Neuron (in vitro differentiated cells): ENCODE data around the gene IL18BP.

Experiments used
- H2AFZ ChIP-seq: one replicate; pipeline ENCODE4 v1.6.1; 2013; ENCODE audit warnings: low read depth, mild to moderate bottlenecking, inconsistent platforms, low read length, moderate library complexity
- H3K27me3 ChIP-seq: one replicate; pipeline ENCODE4 v1.6.1; 2013; ENCODE audit warnings: low read length; ENCODE audit not compliant: insufficient read depth
- H3K36me3 ChIP-seq: one replicate; pipeline ENCODE4 v1.6.1; 2013; ENCODE audit warnings: low read length; ENCODE audit not compliant: insufficient read depth
- H3K4me1 ChIP-seq: one replicate; pipeline ENCODE4 v1.6.1; 2013; ENCODE audit warnings: low read length; ENCODE audit not compliant: insufficient read depth
- H3K4me3 ChIP-seq: 2 replicates; pipeline ENCODE4 v1.5.1; 2013; ENCODE audit warnings: mild to moderate bottlenecking, low read length, moderate library complexity
- H3K9me3 ChIP-seq: one replicate; pipeline ENCODE4 v1.6.1; 2013; ENCODE audit warnings: low read length

IL18BP gene

GRCh38 chr11:72009156-72009555 is 10.4 kb downstream of the IL18BP start:
- Histone ChIP-seq H3K36me3 (peaks cover 97% of the 10 kb centered on the region), H3K4me3 (no peak overlapping the region), H2AFZ (no peak overlapping the region)

GRCh38 chr11:72010529-72011233 is 12.0 kb downstream of the IL18BP start:
- Histone ChIP-seq H3K9me3 (no peaks in the 10 kb centered on the region), H3K4me1 (no peaks in the 10 kb centered on the region), H2AFZ (no peak overlapping the region), H3K27me3 (no peaks in the 10 kb centered on the region), H3K4me3 (no peak overlapping the region), H3K36me3 (peaks cover 97% of the 10 kb centered on the region)

More at GRCh38 chr11:72009156-72009555, 10.4 kb downstream of the IL18BP start:
- H3K4me1 ChIP-seq, result no peaks in the 10 kb centered on the region
- H3K27me3 ChIP-seq, result no peaks in the 10 kb centered on the region
- no peaks in the 10 kb centered on the region for H3K9me3 ChIP-seq

- Histone ChIP-seq H2AFZ (no peak overlapping the region), H3K4me3 (no peak overlapping the region), H3K4me1 (no peaks in the 10 kb centered on the region), H3K9me3 (no peaks in the 10 kb centered on the region), H3K36me3 (peaks cover 97% of the 10 kb centered on the region), H3K27me3 (no peaks in the 10 kb centered on the region)
Observed at GRCh38 chr11:72012091-72012630, 13.5 kb downstream of the IL18BP start.

- Histone ChIP-seq H2AFZ (no peak overlapping the region), H3K36me3 (peaks cover 97% of the 10 kb centered on the region), H3K4me1 (no peaks in the 10 kb centered on the region), H3K4me3 (no peak overlapping the region), H3K9me3 (no peaks in the 10 kb centered on the region), H3K27me3 (no peaks in the 10 kb centered on the region)
Observed at GRCh38 chr11:72012897-72013721, 14.4 kb downstream of the IL18BP start.

GRCh38 chr11:72013765-72014711 is 15.3 kb downstream of the IL18BP start:
- no peaks in the 10 kb centered on the region for H3K9me3 ChIP-seq
- no peak overlapping the region for H3K4me3 ChIP-seq
- H2AFZ ChIP-seq, result no peak overlapping the region
- no peaks in the 10 kb centered on the region for H3K27me3 ChIP-seq
- H3K4me1 ChIP-seq, result no peaks in the 10 kb centered on the region
- H3K36me3 ChIP-seq, result peaks cover 98% of the 10 kb centered on the region

GRCh38 chr11:72014761-72015320 is 16.1 kb downstream of the IL18BP start:
- H3K36me3 ChIP-seq, result peaks cover 98% of the 10 kb centered on the region
- no peaks in the 10 kb centered on the region for H3K9me3 ChIP-seq
- no peak overlapping the region for H3K4me3 ChIP-seq
- no peaks in the 10 kb centered on the region for H3K27me3 ChIP-seq
- H3K4me1 ChIP-seq, result no peaks in the 10 kb centered on the region
- H2AFZ ChIP-seq, result no peak overlapping the region

- Histone ChIP-seq H3K36me3 (peaks cover 99% of the 10 kb centered on the region), H2AFZ (no peak overlapping the region), H3K9me3 (no peaks in the 10 kb centered on the region), H3K4me3 (no peak overlapping the region), H3K27me3 (no peaks in the 10 kb centered on the region), H3K4me1 (no peaks in the 10 kb centered on the region)
Observed at GRCh38 chr11:72015511-72016061, 16.9 kb downstream of the IL18BP start.

GRCh38 chr11:72018171-72018570 is 19.5 kb downstream of the IL18BP start:
- H2AFZ ChIP-seq, result no peak overlapping the region
- H3K4me1 ChIP-seq, result no peaks in the 10 kb centered on the region
- H3K27me3 ChIP-seq, result no peaks in the 10 kb centered on the region
- peaks cover 97% of the 10 kb centered on the region for H3K36me3 ChIP-seq
- H3K4me3 ChIP-seq, result no peak overlapping the region
- no peaks in the 10 kb centered on the region for H3K9me3 ChIP-seq

- no peaks in the 10 kb centered on the region for H3K4me1 ChIP-seq
Observed at GRCh38 chr11:72023335-72023734, 24.6 kb downstream of the IL18BP start.

GRCh38 chr11:72024069-72024754 is 25.5 kb downstream of the IL18BP start:
- Histone ChIP-seq H3K9me3 (no peaks in the 10 kb centered on the region), H3K36me3 (peaks cover 83% of the 10 kb centered on the region), H2AFZ (no peak overlapping the region)

More at GRCh38 chr11:72023335-72023734, 24.6 kb downstream of the IL18BP start:
- no peaks in the 10 kb centered on the region for H3K27me3 ChIP-seq
- H3K36me3 ChIP-seq, result peaks cover 83% of the 10 kb centered on the region
- H2AFZ ChIP-seq, result no peak overlapping the region
- H3K4me3 ChIP-seq, result no peak overlapping the region
- no peaks in the 10 kb centered on the region for H3K9me3 ChIP-seq

GRCh38 chr11:72026090-72026489 is 27.4 kb downstream of the IL18BP start:
- Histone ChIP-seq H3K27me3 (no peaks in the 10 kb centered on the region), H3K9me3 (no peaks in the 10 kb centered on the region), H3K36me3 (peaks cover 81% of the 10 kb centered on the region), H3K4me1 (no peaks in the 10 kb centered on the region), H2AFZ (no peak overlapping the region), H3K4me3 (no peak overlapping the region)

More at GRCh38 chr11:72024069-72024754, 25.5 kb downstream of the IL18BP start:
- no peak overlapping the region for H3K4me3 ChIP-seq
- no peaks in the 10 kb centered on the region for H3K27me3 ChIP-seq
- H3K4me1 ChIP-seq, result no peaks in the 10 kb centered on the region
